ENCODE data around the gene ICE2.
"Not testable (repeated sequence)": the region's sequence is repeated elsewhere in the genome, so short reads cannot be mapped to it uniquely, and the experiment has no call there.

ICE2 gene

GRCh38 chr15:60406513-60407414, 72.2 kb downstream of the ICE2 start:
- no peak for DNase-seq (ENCODE audit: low read depth)

- no peak for DNase-seq (ENCODE audit: low read depth)
Observed at GRCh38 chr15:60405399-60405798, 73.5 kb downstream of the ICE2 start.

- DNase-seq (ENCODE audit: low read depth): not testable (repeated sequence)
Observed at GRCh38 chr15:60404351-60404750, 74.6 kb downstream of the ICE2 start.

- DNase-seq (ENCODE audit: low read depth): no peak
Observed at GRCh38 chr15:60400944-60401343, 78.0 kb downstream of the ICE2 start.

DNA sequence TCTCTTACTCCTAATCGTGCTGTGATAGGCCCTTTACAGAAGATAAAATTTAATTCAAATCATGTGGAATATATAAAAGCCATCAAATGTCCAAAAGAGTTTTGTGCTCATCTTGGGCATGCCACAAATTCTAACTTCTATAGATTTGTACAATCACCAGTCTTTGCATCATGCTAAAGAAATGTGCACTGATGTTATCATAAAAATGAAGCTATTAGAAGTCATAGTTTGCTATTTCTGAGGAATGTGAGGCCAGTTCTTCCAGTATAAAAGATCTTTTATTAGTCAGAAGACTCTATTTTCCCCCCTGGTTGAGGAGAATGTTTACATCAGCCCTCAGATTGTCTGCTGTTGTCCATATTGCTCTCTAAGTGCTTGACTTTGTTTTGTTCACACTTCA, 79.0 kb downstream of the ICE2 start:
- no peak for DNase-seq (ENCODE audit: low read depth)

GRCh38 chr15:60399246-60399915, 79.6 kb downstream of the ICE2 start:
- DNase-seq (ENCODE audit: low read depth): no peak

- peak; percentile 81 for DNase-seq (ENCODE audit: low read depth)
Observed at GRCh38 chr15:60397772-60398445, 81.0 kb downstream of the ICE2 start, which contains the start of gene ANXA2. ANXA2 (minus strand) TSS chr15:60397986; CDS start chr15:60386075, 11,911 bp downstream.

GRCh38 chr15:60396958-60397771, 81.8 kb downstream of the ICE2 start:
- peak; percentile 66 for DNase-seq (ENCODE audit: low read depth)

- DNase-seq (ENCODE audit: low read depth): no peak
Observed at GRCh38 chr15:60396560-60396957, 82.4 kb downstream of the ICE2 start.

DNA sequence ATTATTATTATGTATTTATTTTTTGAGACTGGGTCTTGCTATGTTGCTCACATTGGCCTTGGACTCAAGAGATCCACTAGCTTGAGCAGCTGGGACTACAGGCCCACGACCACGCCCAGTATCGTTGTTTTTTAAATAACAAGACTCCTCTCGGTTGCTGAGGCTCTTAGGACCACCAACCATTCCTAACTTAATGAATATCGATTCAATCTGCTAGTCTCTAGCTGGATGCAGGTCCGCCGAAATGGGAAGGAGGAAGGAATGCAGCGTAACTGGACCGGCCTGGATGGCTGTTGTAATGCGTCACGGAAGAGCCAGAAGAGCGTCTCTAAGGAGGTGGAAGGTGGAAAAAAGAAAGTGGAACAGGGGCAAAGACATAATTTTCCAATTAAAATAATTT, 82.8 kb downstream of the ICE2 start:
- no peak for DNase-seq (ENCODE audit: low read depth)

DNA sequence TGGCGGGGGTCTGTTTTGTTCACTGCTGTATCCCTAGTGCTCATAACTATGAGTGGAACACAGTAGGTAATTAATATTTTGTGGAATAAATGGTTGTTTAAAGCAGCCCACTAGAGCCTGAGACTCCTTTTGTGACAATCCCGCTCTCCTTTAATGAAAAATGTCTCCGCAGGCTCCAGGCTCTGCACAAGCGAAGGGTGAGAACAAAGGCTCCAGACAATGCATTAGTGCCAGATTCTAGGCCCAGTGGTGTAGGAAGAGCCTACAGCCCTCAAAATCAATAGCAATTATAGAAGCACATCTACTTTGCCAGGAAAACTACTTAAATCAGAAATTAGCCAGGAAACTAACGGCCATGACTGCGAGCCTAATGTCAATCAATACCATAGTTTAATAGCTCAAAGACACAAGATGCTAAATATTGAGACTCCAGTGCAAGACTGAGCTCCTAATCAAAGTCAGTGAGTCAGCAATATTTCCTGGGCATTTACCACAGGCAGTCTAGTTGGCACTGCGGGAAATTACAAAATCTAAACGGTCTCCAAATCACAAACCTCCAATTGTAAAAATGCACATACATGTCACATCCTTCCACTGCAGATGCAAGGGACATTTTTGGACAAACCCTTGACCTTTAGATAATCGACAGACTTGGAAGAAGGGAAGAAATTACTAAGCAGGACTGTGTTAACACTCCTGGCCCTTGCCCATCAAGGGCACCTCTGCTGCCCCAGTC, 83.5 kb downstream of the ICE2 start:
- no peak for DNase-seq (ENCODE audit: low read depth)

- no peak for DNase-seq (ENCODE audit: low read depth)
Observed at GRCh38 chr15:60394689-60395097, 84.2 kb downstream of the ICE2 start.

DNA sequence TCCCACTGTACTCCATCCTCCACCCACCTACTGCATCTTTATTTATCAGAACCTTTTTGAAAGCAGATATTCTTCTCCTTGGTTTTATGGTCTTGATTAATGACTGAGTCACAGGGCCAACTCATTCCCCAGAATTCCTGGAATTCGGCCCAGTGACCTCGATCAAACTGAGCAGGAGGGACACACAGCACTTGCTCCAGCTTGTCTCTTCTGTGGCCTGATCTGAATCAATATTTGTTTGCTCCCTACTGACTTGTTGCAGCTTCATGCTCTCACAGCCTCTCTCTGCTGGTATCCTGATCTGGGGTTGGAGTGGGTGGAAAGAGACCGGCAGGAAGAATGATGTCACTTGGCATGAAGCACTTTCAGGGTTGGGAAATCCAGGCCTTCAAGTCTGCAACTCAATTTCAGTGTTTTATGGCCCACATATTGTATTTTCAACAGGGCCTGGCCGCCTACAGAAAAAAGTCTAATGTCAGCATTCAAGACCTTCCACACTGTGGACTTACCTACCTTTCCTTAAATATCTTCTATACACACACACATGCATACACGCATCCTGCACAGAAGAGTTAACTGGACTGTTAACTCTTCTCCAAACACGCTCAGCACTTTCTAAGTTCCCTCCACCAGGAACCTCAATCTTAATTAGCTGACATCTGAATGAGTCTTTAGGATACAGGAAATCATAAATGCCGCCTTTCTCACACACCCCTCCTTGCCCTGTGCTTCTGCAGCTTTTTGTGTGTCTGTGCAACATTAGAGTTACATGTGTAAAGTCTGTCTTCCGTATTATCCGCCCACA, 85.8 kb downstream of the ICE2 start:
- DNase-seq (ENCODE audit: low read depth): peak; percentile 97

GRCh38 chr15:60392601-60392985, 86.3 kb downstream of the ICE2 start:
- DNase-seq (ENCODE audit: low read depth): peak; percentile 81

DNA sequence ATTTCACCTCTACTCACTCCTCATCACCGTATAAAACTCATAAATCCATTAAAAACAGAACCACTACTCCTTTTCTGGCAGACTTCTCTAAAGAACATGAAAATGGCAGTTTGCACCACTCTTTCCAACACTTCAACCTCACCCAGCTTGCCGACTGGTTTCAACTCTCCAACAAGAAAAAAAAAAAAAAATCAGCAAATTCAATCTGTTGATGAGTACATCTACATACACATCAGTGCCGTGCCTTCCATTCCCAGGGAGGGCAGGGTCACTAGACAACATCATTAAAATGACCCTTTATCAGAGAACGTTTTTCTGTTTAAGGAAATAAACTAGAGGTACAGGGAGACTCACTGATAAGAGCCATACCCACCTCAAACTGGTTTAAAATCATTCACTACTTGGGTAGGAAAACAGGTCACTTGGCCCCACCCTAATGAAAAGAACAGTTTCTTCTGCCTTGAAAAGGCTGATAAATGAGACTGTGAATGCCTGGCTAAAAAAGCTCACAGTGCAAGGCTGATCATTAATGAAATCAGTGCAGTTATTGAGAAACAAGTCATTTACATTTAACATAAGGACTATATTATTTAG, 87.1 kb downstream of the ICE2 start:
- no peak for DNase-seq (ENCODE audit: low read depth)

GRCh38 chr15:60390871-60391501, 88.0 kb downstream of the ICE2 start:
- peak; percentile 91 for DNase-seq (ENCODE audit: low read depth)

GRCh38 chr15:60390231-60390630, 88.7 kb downstream of the ICE2 start:
- no peak for DNase-seq (ENCODE audit: low read depth)

DNA sequence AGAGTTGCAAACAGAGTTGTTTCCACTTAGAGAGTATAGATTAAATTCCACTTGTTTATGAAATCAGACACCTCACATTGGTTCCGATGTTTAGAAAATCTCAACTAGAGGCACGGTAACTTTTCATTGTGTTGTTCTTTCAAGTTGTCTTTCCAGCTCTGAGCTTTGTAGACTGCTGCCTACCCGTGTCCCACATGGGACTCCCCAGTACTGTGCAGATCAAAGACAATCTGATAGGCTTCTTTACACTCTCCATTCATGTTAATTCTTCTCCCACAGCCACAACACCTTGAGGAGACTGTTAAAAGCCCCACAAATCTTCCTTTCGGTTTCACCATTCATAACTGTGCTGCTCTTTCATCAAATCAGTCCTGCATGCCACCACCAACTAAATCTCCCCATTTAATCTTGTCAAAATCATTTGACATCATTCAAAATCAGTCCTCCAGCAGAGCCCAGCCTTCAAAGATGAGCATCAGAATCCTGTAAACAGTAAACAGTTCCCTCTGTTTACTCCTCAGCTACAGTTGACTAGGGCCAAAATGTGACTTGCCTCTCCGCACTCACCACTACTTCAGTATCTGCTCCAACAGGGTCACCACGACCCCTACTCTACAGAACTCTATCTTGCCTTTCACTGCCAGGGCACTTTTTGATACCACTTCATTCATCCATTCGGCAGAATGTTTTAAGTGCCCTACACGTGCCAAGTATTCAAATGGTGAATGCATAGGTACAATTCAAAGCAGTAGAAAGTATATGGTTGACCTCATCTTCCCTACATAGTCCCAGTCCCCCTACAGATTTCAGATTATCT, 89.5 kb downstream of the ICE2 start:
- DNase-seq (ENCODE audit: low read depth): no peak

- no peak for DNase-seq (ENCODE audit: low read depth)
Observed at GRCh38 chr15:60387321-60387720, 91.6 kb downstream of the ICE2 start.
